GM18861 (cell line): ENCODE results near the gene ETS1.
"Not testable (repeated sequence)": the region's sequence is repeated elsewhere in the genome, so short reads cannot be mapped to it uniquely, and the experiment has no call there.

Experiments used
- ATAC-seq: cut with Tn5 transposase; IDR thresholded peaks from one replicate; pipeline ENCODE4 v1.9.1; 2021; ENCODE audit not compliant: unreplicated experiment

The ETS1 gene

GRCh38 chr11:128467610-128468041, 119.7 kb downstream of the ETS1 start:
- no peak for ATAC-seq

GRCh38 chr11:128467041-128467440, 120.3 kb downstream of the ETS1 start:
- ATAC-seq, result no peak

- no peak for ATAC-seq
Observed at GRCh38 chr11:128465946-128466705, 121.2 kb downstream of the ETS1 start.

- ATAC-seq, result no peak
Observed at GRCh38 chr11:128465531-128465930, 121.8 kb downstream of the ETS1 start.

GRCh38 chr11:128464878-128465450, 122.4 kb downstream of the ETS1 start:
- ATAC-seq, result no peak

- ATAC-seq, result no peak
Observed at GRCh38 chr11:128463979-128464378, 123.4 kb downstream of the ETS1 start.

- no peak for ATAC-seq
Observed at GRCh38 chr11:128463371-128463829, 124.0 kb downstream of the ETS1 start.

- no peak for ATAC-seq
Observed at GRCh38 chr11:128462922-128463321, 124.4 kb downstream of the ETS1 start.

- ATAC-seq, result no peak
Observed at GRCh38 chr11:128462189-128462588, 125.2 kb downstream of the ETS1 start.

GRCh38 chr11:128458321-128458720, 129.0 kb downstream of the ETS1 start:
- no peak for ATAC-seq

- ATAC-seq, result no peak
Observed at GRCh38 chr11:128457874-128458273, 129.5 kb downstream of the ETS1 start.

GRCh38 chr11:128456566-128457268, 130.6 kb downstream of the ETS1 start:
- ATAC-seq, result no peak

- no peak for ATAC-seq
Observed at GRCh38 chr11:128455766-128456165, 131.6 kb downstream of the ETS1 start.

GRCh38 chr11:128453444-128454336, 133.7 kb downstream of the ETS1 start:
- no peak for ATAC-seq

GRCh38 chr11:128451652-128452470, 135.5 kb downstream of the ETS1 start:
- ATAC-seq, result no peak

GRCh38 chr11:128450882-128451651, 136.3 kb downstream of the ETS1 start:
- ATAC-seq, result no peak

GRCh38 chr11:128450425-128450824, 136.9 kb downstream of the ETS1 start:
- ATAC-seq, result not testable (repeated sequence)

GRCh38 chr11:128448981-128449713, 138.2 kb downstream of the ETS1 start:
- no peak for ATAC-seq
